H1 (cell line): ENCODE data around the gene RAB35. TPM values are rescaled to one million over a fixed set of nuclear protein-coding genes. Genes with fewer than 3 reads are reported as not detected.

Experiments
- CTCF ChIA-PET: fragments of 300-600 bp; sonication (Branson Sonifier 250); formaldehyde crosslinking; loops from one replicate; lab custom pipeline; 2021; ENCODE audit not compliant: partially characterized antibody; lab: Charles Lee
- POLR2A ChIA-PET: fragments of 300-600 bp; sonication (Branson Sonifier 250); formaldehyde crosslinking; loops from one replicate; lab custom pipeline; 2021; ENCODE audit warnings: inconsistent platforms; ENCODE audit not compliant: partially characterized antibody; lab: Charles Lee
- DNase-seq, 2 experiments: peaks; one replicate each; pipeline versions ENCODE4 v3.0.0 to v3.0.0-alpha.2; 2010 to 2022; ENCODE audit warnings: low spot score in 2 of 2, low read depth in 1 of 2, mixed read lengths in 1 of 2
- FAIRE-seq: peaks from 2 replicates; lab custom pipeline; 2011; peaks lifted over from hg19 to GRCh38; lab: Jason Lieb, UNC
- H2AFZ ChIP-seq: 2 replicates; pipeline ENCODE4 v1.8.1; 2012; ENCODE audit warnings: low read length, inconsistent platforms
- H2AK5ac ChIP-seq: 2 replicates; pipeline ENCODE4 v1.6.1; 2013; ENCODE audit warnings: low read depth, low read length
- H2BK120ac ChIP-seq: replicated peaks from 2 replicates; pipeline ENCODE3; 2013; ENCODE audit warnings: low read depth, low read length, inconsistent platforms
- H2BK12ac ChIP-seq: 2 replicates; pipeline ENCODE4 v1.6.1; 2013; ENCODE audit warnings: low read depth, low read length
- H2BK15ac ChIP-seq: 2 replicates; pipeline ENCODE4 v1.6.1; 2013; ENCODE audit warnings: low read length
- H2BK20ac ChIP-seq: 2 replicates; pipeline ENCODE4 v1.6.1; 2013; ENCODE audit warnings: low read length
- H2BK5ac ChIP-seq: 2 replicates; pipeline ENCODE4 v1.6.1; 2013; ENCODE audit warnings: low read depth, low read length
- H3K14ac ChIP-seq: 2 replicates; pipeline ENCODE4 v1.6.1; 2013; ENCODE audit warnings: inconsistent platforms; ENCODE audit not compliant: insufficient read length
- H3K18ac ChIP-seq: 2 replicates; pipeline ENCODE4 v1.6.1; 2013; ENCODE audit warnings: low read length; ENCODE audit errors: extremely low read depth
- H3K23ac ChIP-seq: 2 replicates; pipeline ENCODE4 v1.6.1; 2013; ENCODE audit warnings: inconsistent platforms; ENCODE audit not compliant: insufficient read length
- H3K23me2 ChIP-seq: 2 replicates; pipeline ENCODE4 v1.6.1; 2013; ENCODE audit warnings: low read depth, low read length
- H3K27ac ChIP-seq: 2 replicates; pipeline ENCODE4 v1.6.1; 2011; ENCODE audit warnings: low read depth, low read length, inconsistent platforms
- H3K27me3 ChIP-seq, 4 experiments: replicated peaks in 1 of 4; 1 replicate in 1 of 4; 2 replicates in 3 of 4; pipeline versions ENCODE4 v1.6.1 to v1.8.1; 2011 to 2013; ENCODE audit warnings: low read length in 3 of 4, mild to moderate bottlenecking in 3 of 4, inconsistent platforms in 2 of 4, mixed read lengths in 2 of 4, moderate library complexity in 1 of 4; ENCODE audit not compliant: control insufficient read depth in 3 of 4, insufficient read depth in 3 of 4; ENCODE audit errors: extremely low read depth in 1 of 4
- H3K36me3 ChIP-seq, 4 experiments: 2 replicates each; pipeline versions ENCODE4 v1.6.1 to v1.8.1; 2011 to 2013; ENCODE audit warnings: mild to moderate bottlenecking in 4 of 4, low read length in 3 of 4, moderate library complexity in 2 of 4, control low read depth in 1 of 4, inconsistent platforms in 1 of 4; ENCODE audit not compliant: insufficient read depth in 4 of 4, control insufficient read depth in 2 of 4
- H3K4ac ChIP-seq: replicated peaks from 2 replicates; pipeline ENCODE3; 2013; ENCODE audit warnings: low read length, low read depth, mixed read lengths, inconsistent platforms; ENCODE audit not compliant: insufficient read length
- H3K4me1 ChIP-seq, 4 experiments: replicated peaks in 1 of 4; 1 replicate in 1 of 4; 2 replicates in 3 of 4; pipeline versions ENCODE4 v1.6.1 to v1.8.1; 2011 to 2013; ENCODE audit warnings: low read length in 3 of 4, inconsistent platforms in 2 of 4, mixed read lengths in 1 of 4; ENCODE audit not compliant: insufficient read depth in 4 of 4, control insufficient read depth in 3 of 4
- H3K4me2 ChIP-seq, 2 experiments: 2 replicates each; pipeline versions ENCODE4 v1.6.1 to v1.8.1; 2011 to 2013; ENCODE audit warnings: low read depth in 2 of 2, low read length in 2 of 2, control low read depth in 1 of 2, inconsistent platforms in 1 of 2, mild to moderate bottlenecking in 1 of 2; ENCODE audit not compliant: insufficient read depth in 1 of 2
- H3K4me3 ChIP-seq, 4 experiments: fragments of 200-600, 300-600 bp in 1 of 4; sonication (generic), shearing (Covaris generic), sonication (Bioruptor Twin) in 1 of 4; 2 replicates each; pipeline versions ENCODE4 v1.5.1 to v1.8.1; 2011 to 2016; ENCODE audit warnings: low read length in 4 of 4, low read depth in 3 of 4, control low read depth in 2 of 4, inconsistent platforms in 2 of 4, mild to moderate bottlenecking in 2 of 4, mixed read lengths in 1 of 4, moderate library complexity in 1 of 4; ENCODE audit not compliant: insufficient read depth in 2 of 4; ENCODE audit errors: extremely low read depth in 1 of 4
- H3K56ac ChIP-seq: replicated peaks from 2 replicates; pipeline ENCODE3; 2013; ENCODE audit warnings: low read depth, mild to moderate bottlenecking, mixed read lengths, low read length, inconsistent platforms; ENCODE audit not compliant: insufficient read length
- H3K79me1 ChIP-seq: 2 replicates; pipeline ENCODE4 v1.6.1; 2013; ENCODE audit warnings: low read depth, low read length, control low read depth
- H3K79me2 ChIP-seq, 2 experiments: 2 replicates each; pipeline versions ENCODE4 v1.6.1 to v1.8.1; 2012 to 2013; ENCODE audit warnings: low read length in 2 of 2, mild to moderate bottlenecking in 2 of 2, inconsistent platforms in 1 of 2; ENCODE audit not compliant: insufficient read depth in 2 of 2, control insufficient read depth in 1 of 2
- H3K9ac ChIP-seq, 4 experiments: replicated peaks in 1 of 4; 1 replicate in 1 of 4; 2 replicates in 3 of 4; pipeline versions ENCODE4 v1.6.1 to v1.8.1; 2011 to 2013; ENCODE audit warnings: low read depth in 3 of 4, low read length in 3 of 4, control low read depth in 2 of 4, mild to moderate bottlenecking in 2 of 4, moderate library complexity in 2 of 4, inconsistent platforms in 1 of 4; ENCODE audit errors: extremely low read depth in 1 of 4
- H3K9me3 ChIP-seq, 2 experiments: 2 replicates each; pipeline versions ENCODE4 v1.6.1 to v1.8.1; 2012 to 2013; ENCODE audit warnings: mild to moderate bottlenecking in 2 of 2, moderate library complexity in 2 of 2, control low read depth in 1 of 2, inconsistent platforms in 1 of 2, low read depth in 1 of 2, low read length in 1 of 2, mixed read lengths in 1 of 2; ENCODE audit not compliant: insufficient read depth in 2 of 2
- H4K20me1 ChIP-seq, 2 experiments: replicated peaks in 1 of 2; 2 replicates each; pipeline versions ENCODE3 to v1.8.1; 2011 to 2013; ENCODE audit warnings: inconsistent platforms in 2 of 2, low read length in 2 of 2, mild to moderate bottlenecking in 1 of 2; ENCODE audit not compliant: insufficient read depth in 2 of 2, control insufficient read depth in 1 of 2
- H4K5ac ChIP-seq: 2 replicates; pipeline ENCODE4 v1.6.1; 2013; ENCODE audit warnings: low read length, low read depth, mixed read lengths, inconsistent platforms; ENCODE audit not compliant: insufficient read length
- H4K8ac ChIP-seq: 2 replicates; pipeline ENCODE4 v1.8.0; 2013; ENCODE audit warnings: mild to moderate bottlenecking, moderate library complexity, low read length, inconsistent platforms; ENCODE audit not compliant: insufficient read depth; ENCODE audit errors: extremely low read depth
- H4K91ac ChIP-seq: replicated peaks from 2 replicates; pipeline ENCODE3; 2013; ENCODE audit warnings: low read length, mixed read lengths, inconsistent platforms; ENCODE audit not compliant: insufficient read length
- CHD1 ChIP-seq: IDR thresholded peaks from 2 replicates; pipeline ENCODE4 v1.6.1; 2012; ENCODE audit warnings: low read depth, low read length, improper control_type of control experiment
- ZNF274 ChIP-seq: IDR thresholded peaks from 2 replicates; pipeline ENCODE4 v1.7.0; 2012; ENCODE audit warnings: low read length, borderline replicate concordance; ENCODE audit errors: extremely low read depth
- WGBS, 2 experiments: shearing (Covaris generic) in 1 of 2; methylation state at CpG; one replicate each; pipeline versions ENCODE4 v1.1.6 to v1.1.7; 2013 to 2015; ENCODE audit warnings: low lambda C conversion rate in 2 of 2, mixed read lengths in 2 of 2, inconsistent platforms in 1 of 2, low coverage in 1 of 2, missing lambda C conversion rate in 1 of 2; ENCODE audit not compliant: insufficient replicate concordance in 2 of 2, insufficient coverage in 1 of 2, insufficient read length in 1 of 2; ENCODE audit errors: extremely low coverage in 1 of 2, missing lambda C conversion rate in 1 of 2; 5-methylcytosine and 5-hydroxymethylcytosine counted together
- polyA plus RNA-seq, 7 experiments: library from polyadenylated mRNA; depleted of rRNA in 3 of 7; stranded (reverse) in 5 of 7; unstranded in 2 of 7; fragments of >200 nt in 5 of 7; fragments of 200-250 nt in 2 of 7; gene quantifications; 1 replicate in 5 of 7; 2 replicates in 1 of 7; 4 replicates in 1 of 7; pipeline versions ENCODE4 v1.2.1 to v1.2.3, GENCODE V29; 2011 to 2013; ENCODE audit warnings: missing spikeins in 2 of 7, mixed read lengths in 2 of 7
- total RNA-seq: library from RNA; stranded (reverse); fragmentation: NEBNext Ultra II Directional; extraction: Animal tissue kit (Norgen Biotek cat#: 25700); gene quantifications from 2 replicates; pipeline ENCODE4 v1.2.1, GENCODE V29; 2021

RAB35 gene
- total and polyA plus RNA-seq, 2 of the 8 experiments (the other 6 are each of a cell fraction or from before 2014, with no cell fraction given) = 33.4 to 39.0 TPM

GRCh38 chr12:120089105-120089504, 27.4 kb downstream of the RAB35 start:
- Histone ChIP-seq H3K36me3 (no peaks in the 10 kb centered on the region; a peak in 1 of 8 replicates), H2BK15ac (no peak overlapping the region), H4K20me1 (no peaks in the 10 kb centered on the region), H3K4me2 (no peak overlapping the region), H3K9me3 (no peaks in the 10 kb centered on the region), H3K4me3 (no peak overlapping the region), H2BK120ac (no peak overlapping the region), H3K79me1 (no peaks in the 10 kb centered on the region), H3K14ac (no peak overlapping the region), H3K27ac (no peak overlapping the region), H3K9ac (no peak overlapping the region), H3K4me1 (peaks cover 9 to 37% (median 28%) of the 10 kb centered on the region in 4 experiments), H3K27me3 (no peaks in the 10 kb centered on the region), H3K4ac (no peak overlapping the region), H3K56ac (no peak overlapping the region), H3K79me2 (no peaks in the 10 kb centered on the region), H2AFZ (no peak overlapping the region), H4K5ac (no peak overlapping the region), H2AK5ac (0 out of 2 replicates have a peak overlapping the region, but pooled peaks have one; percentile 26), H3K23me2 (peaks cover 4% of the 10 kb centered on the region; the same call in 1 of the 2 replicates), H2BK5ac (no peak overlapping the region), H2BK12ac (no peak overlapping the region), H3K18ac (no peak overlapping the region), H4K91ac (no peak overlapping the region), H2BK20ac (no peak overlapping the region), H4K8ac (no peak overlapping the region), H3K23ac (no peak overlapping the region)
- ChIA-PET CTCF (interaction anchor here (0.8 to 1.4 kb wide), 3 partner anchors 12 to 366 kb away, joined by 3 to 4 read pairs (median 3); no protein-coding TSS in a partner anchor), POLR2A (interaction anchor here (1.0 to 11.7 kb wide), 3 partner anchors 12 to 27 kb away, joined by 4 to 96 read pairs (median 19); partner anchors contain the start of gene RAB35)
- FAIRE-seq (no peak), DNase-seq (no peak)
- no peak for TF ChIP-seq ZNF274
- no peak for TF ChIP-seq CHD1
- WGBS, 2 experiments = 79% methylated on average over 8 of the region's 8 CpGs; no CpG with 5 or more reads in 1 of the 2 experiments
